HT1080 (cell line): ENCODE data around the gene IQCF2. TPM values are rescaled to one million over a fixed set of nuclear protein-coding genes. Genes with fewer than 3 reads are reported as not detected.
"Not testable (repeated sequence)": the region's sequence is repeated elsewhere in the genome, so short reads cannot be mapped to it uniquely, and the experiment has no call there.

ENCODE experiments used
- DNase-seq: peaks from one replicate; pipeline ENCODE4 v3.0.0-alpha.2; 2015; ENCODE audit warnings: low read depth
- polyA plus RNA-seq, 2 experiments: library from polyadenylated mRNA; depleted of rRNA; stranded (reverse); fragments of >200 nt; gene quantifications; 2 replicates each; pipeline ENCODE4 v1.2.3, GENCODE V29; 2015
- total RNA-seq: library from RNA; depleted of rRNA; stranded (reverse); fragments of >200 nt; shearing (Covaris generic); gene quantifications from 2 replicates; pipeline ENCODE4 v1.2.3, GENCODE V29; 2014; rRNA removed

Gene IQCF2
- not detected in 2 replicates for total RNA-seq
- polyA plus RNA-seq (2015; cell fraction: cytosol; rRNA removed): not detected in 2 replicates
- not detected in 2 replicates for polyA plus RNA-seq (2015; cell fraction: nucleus; rRNA removed)

DNA sequence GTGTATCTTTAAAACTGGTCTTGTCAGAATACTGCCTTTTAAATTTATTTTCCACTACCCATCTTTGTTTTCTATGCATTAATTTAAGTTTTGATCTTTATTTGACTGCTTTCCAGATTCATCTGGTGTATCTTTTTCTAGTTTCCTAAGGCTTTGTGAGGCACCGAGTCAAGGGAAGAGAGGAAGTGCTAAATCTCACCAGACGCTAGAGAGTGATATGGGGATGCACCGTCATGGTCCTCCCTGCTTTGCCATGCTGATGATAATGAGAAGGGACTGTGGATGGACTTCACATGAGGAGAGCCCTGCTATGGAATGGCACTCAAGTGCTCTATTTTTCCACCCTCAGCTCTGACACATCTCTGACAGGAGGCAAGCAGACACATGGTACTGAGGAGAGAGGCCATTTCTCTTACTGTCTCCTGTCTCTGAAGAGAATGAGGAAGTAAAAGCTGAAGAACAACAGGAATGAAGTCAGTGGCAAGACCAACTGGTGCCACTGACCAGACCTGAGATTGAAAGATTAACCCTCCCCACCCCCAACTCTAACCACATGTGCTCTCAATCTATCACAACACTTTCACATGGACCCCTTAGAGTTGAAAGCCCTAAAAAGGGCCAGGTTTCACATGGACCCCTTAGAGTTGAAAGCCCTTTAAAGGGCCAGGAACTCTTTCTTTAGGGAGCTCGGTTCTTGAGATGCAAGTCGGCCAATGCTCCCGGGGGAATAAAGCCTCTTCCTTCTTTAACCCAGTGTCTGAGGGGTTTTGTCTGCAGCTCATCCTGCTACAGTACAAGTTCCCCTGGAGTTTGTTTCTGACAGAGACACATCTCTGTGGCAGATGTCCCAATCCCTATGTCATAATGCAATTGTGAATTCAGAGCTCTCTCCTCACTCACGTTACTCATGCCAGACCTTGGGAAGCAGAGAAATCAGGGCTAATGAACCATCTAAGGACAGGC lies at the start of gene IQCF2:
IQCF2 (plus strand) TSS at position 913 of the 963 bp plus-strand sequence. CDS start 52 bp downstream, outside the sequence.
- no peak for DNase-seq

DNA sequence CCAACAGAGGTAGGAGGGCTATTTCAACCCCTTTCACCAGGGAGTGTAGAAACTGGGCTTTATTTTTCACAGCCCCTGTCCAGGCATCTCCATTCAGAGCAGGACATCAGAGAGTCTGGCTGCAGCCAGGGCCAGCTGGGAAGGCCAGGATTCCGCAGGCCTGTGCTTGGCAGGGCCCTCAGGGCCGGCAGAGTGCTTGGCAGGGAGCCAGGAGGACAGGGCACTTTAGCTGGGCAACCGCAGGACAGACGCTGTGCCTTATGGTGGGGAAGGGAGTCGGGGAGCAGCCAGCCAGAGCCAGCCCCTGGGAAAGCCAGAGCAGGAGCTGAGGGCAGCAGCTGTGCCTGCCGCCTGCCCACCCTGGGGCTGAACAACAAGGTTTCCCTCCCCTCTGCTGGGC lies 47.9 kb upstream of the IQCF2 start:
- no peak for DNase-seq

DNA sequence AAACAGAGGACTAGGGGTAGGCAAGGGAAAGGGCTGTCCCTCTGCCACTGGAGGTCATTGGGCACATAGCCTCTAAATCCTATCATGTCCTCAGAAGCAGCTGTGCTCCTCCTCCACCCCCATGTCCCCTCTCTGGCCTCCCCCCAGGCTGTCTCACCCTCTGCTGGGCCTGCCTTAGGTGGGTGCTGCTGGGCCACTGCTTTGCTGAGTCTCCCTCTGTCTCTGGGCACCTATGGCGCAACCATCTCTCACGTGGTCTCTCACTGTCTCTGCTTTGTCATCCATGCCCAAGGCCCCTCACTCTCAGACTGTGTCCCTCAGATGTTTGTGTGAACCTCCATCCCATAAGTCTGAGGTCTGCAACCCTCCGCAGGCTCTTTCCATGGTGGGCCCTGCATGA lies 47.4 kb upstream of the IQCF2 start:
- no peak for DNase-seq

DNA sequence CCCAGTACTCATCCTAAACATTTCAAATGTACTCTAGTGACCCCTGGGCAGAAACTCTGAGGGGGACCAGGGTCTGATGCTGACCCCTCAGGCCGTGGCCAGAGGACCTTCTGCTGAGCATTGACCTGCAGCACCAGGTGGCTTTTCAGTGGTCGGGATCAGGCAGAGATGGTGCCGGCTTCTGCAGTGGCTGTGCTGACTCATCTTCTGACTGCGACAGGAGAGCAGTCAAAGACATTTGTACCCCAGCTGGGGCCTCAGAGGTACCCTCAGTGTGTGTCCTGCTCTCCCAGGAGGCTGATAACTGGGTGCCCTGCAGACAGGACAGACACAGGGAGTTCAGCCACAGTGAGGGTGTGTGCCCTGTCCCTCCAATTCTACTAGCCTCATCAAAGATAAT lies 45.8 kb upstream of the IQCF2 start:
- no peak for DNase-seq

DNA sequence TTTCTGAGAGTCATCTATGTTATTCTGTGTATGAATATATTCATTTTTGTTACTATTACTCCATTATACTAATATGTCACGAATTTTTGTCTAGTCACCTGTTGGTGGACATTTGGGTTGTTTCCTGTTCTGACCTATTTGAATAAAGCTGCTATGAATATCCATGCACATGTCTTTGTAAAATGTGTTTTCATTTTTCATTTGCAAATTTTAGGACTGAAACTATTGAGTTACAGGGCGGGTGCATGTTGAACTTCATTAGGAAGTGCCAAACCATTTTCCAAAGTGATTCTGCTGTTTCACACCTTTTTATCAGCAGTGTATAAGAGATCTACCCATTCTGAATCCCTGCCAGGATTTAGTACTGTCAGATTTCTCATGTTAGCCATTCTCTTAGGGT lies 44.7 kb upstream of the IQCF2 start:
- DNase-seq: no peak

GRCh38 chr3:51817375-51817774 lies 44.0 kb upstream of the IQCF2 start:
- no peak for DNase-seq

DNA sequence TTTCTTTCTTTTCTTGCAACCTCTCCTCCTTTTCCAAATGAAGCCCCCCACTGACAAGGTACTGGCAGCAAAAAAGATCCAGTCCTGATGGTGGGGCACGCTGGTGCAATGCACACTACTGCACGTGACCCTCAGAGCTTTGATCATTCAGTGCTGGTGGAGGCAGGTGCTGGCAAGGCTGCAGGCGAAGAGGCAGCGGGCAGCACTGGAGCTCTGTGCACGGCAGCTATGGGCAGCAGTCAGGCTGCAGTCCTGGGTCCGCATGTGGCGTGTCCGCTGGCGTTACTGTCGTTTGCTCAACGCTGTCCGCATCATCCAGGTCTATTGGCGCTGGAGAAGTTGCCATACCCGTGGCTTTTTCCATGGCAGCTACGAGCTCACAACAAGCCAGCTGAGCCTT lies 42.3 kb upstream of the IQCF2 start:
- DNase-seq: no peak

DNA sequence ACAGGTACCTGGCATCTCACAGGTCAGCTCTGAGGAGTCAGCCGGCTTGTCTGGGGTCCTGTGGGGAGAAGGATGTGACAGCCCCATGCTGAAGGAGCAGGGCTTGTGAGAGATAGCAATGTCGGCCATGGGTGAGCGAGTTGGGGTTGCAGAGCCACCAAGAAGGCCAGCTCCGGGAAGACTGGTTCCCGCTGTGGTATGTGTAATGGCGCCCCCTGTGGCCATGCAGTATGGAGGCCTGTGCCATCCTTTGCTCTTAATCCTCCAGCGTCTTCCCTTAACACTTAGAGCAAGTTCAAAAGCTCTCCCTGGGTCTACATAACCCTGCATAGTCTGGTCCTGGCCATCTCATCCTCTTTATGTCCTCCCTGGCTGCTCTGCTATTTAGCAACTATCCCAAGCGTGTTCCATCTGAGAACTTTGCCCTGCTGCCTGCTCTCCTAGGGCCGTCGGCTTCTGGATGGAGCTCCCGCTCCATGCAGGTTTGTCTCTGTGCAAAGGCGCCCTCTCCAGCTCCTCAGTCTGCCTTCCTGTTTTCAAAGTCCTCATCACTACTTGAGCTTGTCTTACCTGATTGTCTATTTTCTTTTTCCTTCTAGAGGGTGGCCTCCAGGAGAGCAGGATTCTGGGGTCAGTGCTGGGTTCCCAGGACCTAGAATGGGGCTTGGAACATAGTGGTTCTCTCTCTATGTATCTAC lies 41.6 kb upstream of the IQCF2 start:
- no peak for DNase-seq

- no peak for DNase-seq
Observed at GRCh38 chr3:51828297-51828696, 33.1 kb upstream of the IQCF2 start.

DNA sequence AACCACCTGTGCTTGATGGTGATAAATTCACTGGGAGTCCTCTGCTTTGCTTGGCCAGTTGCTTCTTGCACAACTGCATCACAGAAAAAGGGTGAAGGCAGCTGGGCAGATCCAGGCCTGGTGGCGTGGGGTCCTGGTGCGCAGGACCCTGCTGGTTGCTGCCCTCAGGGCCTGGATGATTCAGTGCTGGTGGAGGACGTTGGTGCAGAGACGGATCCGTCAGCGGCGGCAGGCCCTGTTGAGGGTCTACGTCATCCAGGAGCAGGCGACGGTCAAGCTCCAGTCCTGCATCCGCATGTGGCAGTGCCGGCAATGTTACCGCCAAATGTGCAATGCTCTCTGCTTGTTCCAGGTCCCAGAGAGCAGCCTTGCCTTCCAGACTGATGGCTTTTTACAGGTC lies 31.1 kb upstream of the IQCF2 start:
- no peak for DNase-seq

DNA sequence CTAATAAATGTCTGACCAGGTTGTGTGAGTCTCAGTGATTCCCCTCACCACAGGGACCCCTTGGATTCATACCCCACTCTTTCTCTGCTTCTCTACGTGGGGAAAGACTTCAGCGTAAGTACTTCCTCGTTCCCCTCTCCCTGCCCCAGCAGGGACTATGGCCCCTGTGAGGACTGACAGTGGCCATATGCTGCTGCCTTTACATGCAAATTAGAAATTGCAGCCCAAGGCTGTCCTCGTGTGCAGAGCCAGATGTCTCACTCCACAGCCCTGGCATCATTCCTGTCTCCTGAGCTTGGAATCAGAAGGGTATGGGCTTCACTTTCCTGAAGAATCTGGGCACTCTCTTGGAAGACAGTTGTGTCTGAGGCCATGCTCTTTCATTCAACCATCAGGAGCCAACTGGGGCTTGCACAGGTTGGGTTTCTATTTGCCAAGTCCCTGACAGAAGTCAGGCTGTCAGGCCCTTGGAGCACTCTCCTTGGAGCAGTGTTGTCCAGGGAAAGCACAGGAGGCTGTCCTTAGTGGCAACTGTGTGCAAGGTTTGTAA lies 30.5 kb upstream of the IQCF2 start:
- DNase-seq: no peak

GRCh38 chr3:51836606-51837005 lies 24.8 kb upstream of the IQCF2 start:
- no peak for DNase-seq

GRCh38 chr3:51845129-51845528 lies 16.3 kb upstream of the IQCF2 start:
- no peak for DNase-seq

DNA sequence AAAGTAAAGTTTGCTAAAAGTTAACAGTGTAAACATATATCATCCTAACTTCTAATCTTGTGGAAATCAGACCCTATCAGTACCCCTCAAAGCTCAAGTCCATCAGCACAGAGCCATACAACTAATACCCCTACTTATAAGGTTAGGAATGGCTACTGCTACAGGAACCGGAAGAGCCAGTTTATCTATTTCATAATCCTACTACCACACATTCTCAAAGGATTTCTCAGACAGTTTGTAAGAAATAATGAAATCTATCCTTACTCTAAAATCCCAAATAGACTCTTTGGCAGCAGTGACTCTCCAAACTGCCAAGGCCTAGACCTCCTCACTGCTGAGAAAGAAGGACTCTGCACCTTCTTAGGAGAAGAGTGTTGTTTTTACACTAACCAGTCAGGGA lies 6.0 kb upstream of the IQCF2 start:
- not testable (repeated sequence) for DNase-seq

DNA sequence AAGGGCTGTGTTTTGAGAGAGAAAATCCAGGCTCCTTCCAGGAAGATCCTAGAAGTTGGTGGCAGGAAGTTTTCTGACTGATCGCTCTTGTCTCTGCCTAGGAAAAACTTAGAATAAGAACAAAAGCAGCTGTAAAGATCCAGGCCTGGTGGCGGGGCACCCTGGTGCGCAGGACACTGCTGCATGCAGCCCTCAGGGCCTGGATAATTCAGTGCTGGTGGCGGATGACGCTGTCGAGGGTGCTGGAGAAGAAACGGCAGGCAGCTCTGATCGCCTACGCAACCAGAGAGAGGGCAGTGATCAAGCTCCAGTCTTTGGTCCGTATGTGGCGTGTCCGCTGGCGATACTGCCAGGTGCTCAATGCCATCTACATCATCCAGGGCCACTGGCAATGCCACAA lies 1.5 kb downstream of the IQCF2 start:
- DNase-seq: no peak

GRCh38 chr3:51868896-51869295 lies 7.5 kb downstream of the IQCF2 start:
- not testable (repeated sequence) for DNase-seq

DNA sequence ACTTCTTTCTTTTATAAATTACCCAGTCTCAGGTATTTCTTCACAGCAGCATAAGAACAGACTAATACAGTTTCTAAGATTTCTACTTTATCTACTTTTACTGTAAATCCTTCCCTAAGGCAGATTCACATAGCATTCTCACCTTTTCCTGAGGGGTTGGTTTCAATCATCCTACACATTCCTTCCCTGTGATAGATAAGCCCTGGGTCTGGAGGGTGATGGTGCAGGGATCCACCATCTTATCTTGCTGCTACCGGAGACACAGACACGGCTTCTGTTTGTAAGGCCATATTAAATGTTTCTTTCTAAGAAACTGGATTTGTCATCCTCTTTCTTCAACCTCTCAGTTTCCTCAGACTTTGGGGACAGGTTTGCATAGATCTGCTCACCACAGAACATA lies 7.9 kb downstream of the IQCF2 start:
- DNase-seq: no peak

DNA sequence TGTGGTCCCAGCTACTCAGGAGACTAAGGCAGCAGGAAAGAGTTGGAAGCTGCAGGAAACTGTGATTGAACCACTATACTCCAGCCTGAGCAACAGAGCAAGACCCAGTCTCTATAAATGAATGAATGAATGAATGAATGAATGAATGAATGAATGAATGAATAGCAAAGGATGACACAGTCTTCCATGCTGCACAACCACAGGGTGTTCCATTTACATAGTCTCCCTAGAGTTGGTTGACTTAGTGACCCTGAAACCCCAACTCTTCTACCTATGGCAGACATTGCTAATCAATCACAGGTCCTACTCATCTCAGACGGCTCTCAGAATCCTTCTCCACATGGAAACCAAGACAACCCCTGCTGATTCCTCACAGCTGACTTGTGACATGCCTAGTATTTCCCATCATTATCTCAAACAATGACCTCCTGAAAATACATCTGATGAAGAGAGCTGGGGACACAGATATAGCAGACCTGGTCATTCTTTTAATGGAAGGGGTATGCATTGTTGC lies 11.9 kb downstream of the IQCF2 start:
- DNase-seq: no peak

DNA sequence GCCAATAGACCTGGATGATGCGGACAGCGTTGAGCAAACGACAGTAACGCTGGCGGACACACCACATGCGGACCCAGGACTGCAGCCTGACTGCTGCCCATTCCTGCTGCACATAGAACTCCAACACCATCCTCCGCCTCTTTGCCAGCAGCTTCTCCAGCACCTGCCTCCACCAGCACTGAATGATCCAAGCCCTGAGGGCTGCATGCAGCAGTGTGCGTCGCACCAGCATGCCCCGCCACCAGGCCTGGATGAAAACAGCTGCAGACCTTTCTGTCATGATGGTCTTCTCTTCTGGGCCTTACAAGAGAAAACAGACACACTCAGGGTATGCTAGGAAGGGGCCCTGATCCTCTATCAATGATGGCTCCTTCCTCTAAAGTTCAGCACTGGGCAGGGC lies 12.5 kb downstream of the IQCF2 start:
- DNase-seq: no peak

- DNase-seq: no peak
Observed at GRCh38 chr3:51874411-51874810, 13.0 kb downstream of the IQCF2 start.

DNA sequence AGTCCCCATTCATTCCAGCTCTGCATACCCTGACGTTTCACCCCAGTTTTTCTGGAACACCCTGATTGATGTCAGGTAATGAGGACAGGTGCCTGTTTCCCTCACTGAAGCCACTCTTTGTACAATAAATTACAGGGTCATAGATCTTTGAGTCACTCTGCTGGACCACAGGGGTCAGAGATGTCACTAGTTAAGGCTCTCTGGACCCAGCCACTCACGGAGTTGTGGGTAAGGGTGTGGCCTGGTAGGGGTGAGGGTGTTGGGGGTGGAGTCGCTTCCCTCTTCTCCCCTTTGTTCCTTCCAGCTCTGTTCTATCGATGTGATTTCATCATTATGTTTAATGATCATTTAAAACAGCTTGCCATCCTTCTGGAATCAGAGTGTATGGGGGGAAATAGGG lies 13.5 kb downstream of the IQCF2 start:
- no peak for DNase-seq

DNA sequence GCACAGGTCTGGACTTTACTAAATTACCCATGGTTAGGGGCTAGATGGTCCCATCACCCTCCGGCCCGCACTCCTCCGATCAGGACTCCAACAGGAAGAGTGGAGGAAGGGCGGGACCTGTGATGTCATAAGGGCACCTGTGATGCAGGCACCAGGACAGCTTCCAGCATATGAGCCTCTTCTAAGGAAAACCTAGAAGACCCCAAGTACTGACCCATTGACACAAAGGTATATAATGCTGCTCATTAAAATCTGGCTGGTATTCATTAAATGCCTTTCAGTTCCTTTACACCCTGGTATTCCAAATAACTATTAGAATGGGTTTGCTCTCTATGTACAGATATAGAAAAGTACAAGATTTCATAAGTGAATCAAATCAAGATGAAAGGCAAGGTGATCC lies 14.1 kb downstream of the IQCF2 start, which contains the start of gene IQCF5:
IQCF5 (minus strand) TSS at position 101 of the 400 bp plus-strand sequence; CDS start at position 31, 70 bp downstream.
- DNase-seq: no peak
